Measurements from ENCODE around the gene RNH1. TPM values are rescaled to one million over a fixed set of nuclear protein-coding genes. Genes with fewer than 3 reads are reported as not detected.

The RNH1 gene
- total RNA-seq, 1 experiment from 2014 or later: 60.0 TPM

DNA sequence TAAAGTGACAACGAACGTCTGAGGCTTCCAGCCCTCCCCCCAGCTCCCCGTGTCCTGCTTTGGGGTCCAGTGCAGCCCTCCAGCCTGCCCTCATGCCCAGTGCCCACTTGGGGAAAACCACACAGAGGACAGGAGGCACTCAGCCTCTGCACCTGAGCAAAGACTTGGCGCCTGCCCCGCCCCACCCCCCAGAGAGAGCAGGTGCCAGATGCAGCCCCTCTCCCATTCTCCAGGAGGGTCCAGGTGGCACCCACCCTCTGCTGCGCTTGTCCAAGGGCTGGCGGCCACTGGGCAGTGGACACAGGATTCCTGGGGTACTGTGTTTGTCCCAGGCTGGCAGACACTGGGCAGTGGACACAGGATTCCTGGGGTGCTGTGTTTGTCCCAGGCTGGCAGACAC lies 15.7 kb downstream of the RNH1 start:
- Histone ChIP-seq H4K5ac (ENCODE audit: insufficient read length, low read depth, low read length) (no peak overlapping the region), H3K56ac (ENCODE audit: insufficient read length, low read depth, low read length) (no peak overlapping the region), H3K4ac (ENCODE audit: low read depth, low read length) (no peak overlapping the region), H3K23ac (ENCODE audit: insufficient read length, low read depth, low read length) (no peak overlapping the region), H4K20me1 (ENCODE audit: control insufficient read depth, insufficient read depth, insufficient read length) (no peaks in the 10 kb centered on the region), H3T11ph (ENCODE audit: low read length) (no peak overlapping the region), H4K8ac (replicated peaks; ENCODE audit: insufficient read length, low read depth, low read length) (no peak overlapping the region), H3K27me3 (ENCODE audit: insufficient read depth, low read length) (no peaks in the 10 kb centered on the region), H2BK5ac (ENCODE audit: insufficient read length, low read length) (no peak overlapping the region), H3K79me1 (ENCODE audit: insufficient read depth, low read depth, low read length, poor library complexity, severe bottlenecking) (no peaks in the 10 kb centered on the region), H2BK12ac (ENCODE audit: insufficient read length, low read depth, low read length) (no peak overlapping the region), H3K79me2 (ENCODE audit: insufficient read depth, low read length) (no peaks in the 10 kb centered on the region), H3K9me3 (ENCODE audit: control insufficient read depth, low read depth, low read length) (no peaks in the 10 kb centered on the region), H2BK120ac (ENCODE audit: low read depth, low read length, poor library complexity, severe bottlenecking) (no peak overlapping the region), H3K4me2 (ENCODE audit: insufficient read depth, insufficient read length, low read length) (no peak overlapping the region), H3K4me1 (ENCODE audit: insufficient read depth, low read length) (no peaks in the 10 kb centered on the region), H2BK15ac (ENCODE audit: low read depth, low read length) (no peak overlapping the region), H2AFZ (ENCODE audit: low read length) (no peak overlapping the region), H3K14ac (ENCODE audit: insufficient read depth, low read length) (no peak overlapping the region), H3K23me2 (ENCODE audit: insufficient read length, low read depth, low read length, poor library complexity, severe bottlenecking) (no peaks in the 10 kb centered on the region), H2BK20ac (ENCODE audit: low read depth, low read length, poor library complexity, severe bottlenecking) (no peak overlapping the region), H3K27ac (ENCODE audit: insufficient read length, low read depth, low read length) (no peak overlapping the region), H3K18ac (ENCODE audit: insufficient read length, low read depth, low read length) (no peak overlapping the region), H3K9ac (ENCODE audit: extremely low read depth, insufficient read length, low read length) (no peak overlapping the region), H4K91ac (ENCODE audit: insufficient read length, low read depth, low read length) (no peak overlapping the region), H2AK5ac (ENCODE audit: insufficient read length, low read length) (no peak overlapping the region)
- H3K27me3 Mint-ChIP-seq (ENCODE audit: low read depth): no peaks in the 10 kb centered on the region; the same call in 1 of the 2 replicates
- no CpG with 5 or more reads among the region's 7 CpGs for WGBS (ENCODE audit: extremely low coverage, insufficient read length, low lambda C conversion rate)
- H3K36me3 Mint-ChIP-seq (ENCODE audit: insufficient read depth in 1 of 3, low read depth in 3 of 3): peaks cover 9 to 36% (median 35%) of the 10 kb centered on the region in 3 experiments
- no peak overlapping the region for H3K4me3 Mint-ChIP-seq
- H3K27ac Mint-ChIP-seq: no peak overlapping the region
- DNase-seq: no peak
- H3K9me3 Mint-ChIP-seq: no peaks in the 10 kb centered on the region
- TF ChIP-seq, protein P1, sequence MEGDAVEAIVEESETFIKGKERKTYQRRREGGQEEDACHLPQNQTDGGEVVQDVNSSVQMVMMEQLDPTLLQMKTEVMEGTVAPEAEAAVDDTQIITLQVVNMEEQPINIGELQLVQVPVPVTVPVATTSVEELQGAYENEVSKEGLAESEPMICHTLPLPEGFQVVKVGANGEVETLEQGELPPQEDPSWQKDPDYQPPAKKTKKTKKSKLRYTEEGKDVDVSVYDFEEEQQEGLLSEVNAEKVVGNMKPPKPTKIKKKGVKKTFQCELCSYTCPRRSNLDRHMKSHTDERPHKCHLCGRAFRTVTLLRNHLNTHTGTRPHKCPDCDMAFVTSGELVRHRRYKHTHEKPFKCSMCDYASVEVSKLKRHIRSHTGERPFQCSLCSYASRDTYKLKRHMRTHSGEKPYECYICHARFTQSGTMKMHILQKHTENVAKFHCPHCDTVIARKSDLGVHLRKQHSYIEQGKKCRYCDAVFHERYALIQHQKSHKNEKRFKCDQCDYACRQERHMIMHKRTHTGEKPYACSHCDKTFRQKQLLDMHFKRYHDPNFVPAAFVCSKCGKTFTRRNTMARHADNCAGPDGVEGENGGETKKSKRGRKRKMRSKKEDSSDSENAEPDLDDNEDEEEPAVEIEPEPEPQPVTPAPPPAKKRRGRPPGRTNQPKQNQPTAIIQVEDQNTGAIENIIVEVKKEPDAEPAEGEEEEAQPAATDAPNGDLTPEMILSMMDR (conservative IDR thresholded peaks at IDR 0.05): no peak
- H3K4me1 Mint-ChIP-seq: no peaks in the 10 kb centered on the region
